ENCODE data around the gene ANKRD6.

ANKRD6 gene

GRCh38 chr6:89475101-89475500 lies 42.1 kb downstream of the ANKRD6 start:
- Mint-ChIP-seq H3K9me3 (no peaks in the 10 kb centered on the region), H3K27me3 (no peaks in the 10 kb centered on the region), H3K4me3 (no peak overlapping the region), H3K27ac (peak overlapping the region; percentile 59), H3K4me1 (ENCODE audit: low read depth) (peaks cover 27% of the 10 kb centered on the region), H3K36me3 (ENCODE audit: low read depth) (peaks cover 3% of the 10 kb centered on the region)

DNA sequence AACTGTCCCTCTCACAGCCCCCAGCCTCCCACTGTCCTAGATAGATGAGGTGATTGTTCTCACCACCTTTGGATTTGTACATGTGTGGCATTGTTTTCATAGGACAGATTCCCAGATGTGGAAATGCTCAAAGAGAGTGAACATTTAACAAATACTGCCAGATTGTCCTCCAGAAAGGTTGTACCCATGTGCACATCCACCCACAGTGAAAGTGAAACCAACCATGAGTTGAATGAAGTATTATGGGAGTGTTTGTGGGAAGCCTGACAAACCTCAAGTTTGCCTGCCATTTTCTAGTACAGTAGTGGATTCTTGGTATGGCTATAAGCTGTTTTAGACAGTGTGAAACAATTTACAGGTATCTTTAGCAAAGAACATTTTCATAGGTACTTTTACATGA lies 42.7 kb downstream of the ANKRD6 start:
- H3K36me3 Mint-ChIP-seq (ENCODE audit: low read depth): peaks cover 3% of the 10 kb centered on the region
- H3K27ac Mint-ChIP-seq: peak overlapping the region; percentile 59
- no peak overlapping the region for H3K4me3 Mint-ChIP-seq
- no peaks in the 10 kb centered on the region for H3K27me3 Mint-ChIP-seq
- H3K4me1 Mint-ChIP-seq (ENCODE audit: low read depth): peaks cover 27% of the 10 kb centered on the region
- H3K9me3 Mint-ChIP-seq: no peaks in the 10 kb centered on the region

GRCh38 chr6:89479897-89480296 lies 46.9 kb downstream of the ANKRD6 start:
- Mint-ChIP-seq H3K27me3 (no peaks in the 10 kb centered on the region), H3K4me1 (ENCODE audit: low read depth) (peaks cover 14% of the 10 kb centered on the region), H3K9me3 (no peaks in the 10 kb centered on the region), H3K4me3 (no peak overlapping the region), H3K27ac (no peak overlapping the region), H3K36me3 (ENCODE audit: low read depth) (peaks cover 3% of the 10 kb centered on the region)

DNA sequence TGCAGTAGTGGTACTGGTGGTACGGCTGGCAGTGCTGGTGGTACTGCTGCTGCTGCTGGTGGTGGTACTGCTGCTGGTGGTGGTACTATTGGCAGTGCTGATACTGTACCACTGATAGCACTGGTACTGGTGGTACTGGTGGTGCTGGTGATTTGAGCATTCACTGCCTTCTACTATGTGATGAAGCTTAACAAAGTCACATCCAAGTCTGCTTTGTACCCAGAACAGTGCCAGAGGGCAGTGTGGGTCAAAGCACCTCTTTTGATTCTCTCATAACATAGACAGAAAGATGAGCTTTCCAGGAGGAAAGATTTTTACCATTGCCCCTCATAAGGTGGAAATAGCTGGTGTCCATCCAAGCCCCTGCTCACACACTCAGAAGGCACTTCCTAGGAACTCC lies 48.7 kb downstream of the ANKRD6 start:
- Mint-ChIP-seq H3K9me3 (no peaks in the 10 kb centered on the region), H3K27me3 (no peaks in the 10 kb centered on the region), H3K4me1 (ENCODE audit: low read depth) (no peaks in the 10 kb centered on the region), H3K4me3 (no peak overlapping the region), H3K27ac (no peak overlapping the region), H3K36me3 (ENCODE audit: low read depth) (no peaks in the 10 kb centered on the region)

- Mint-ChIP-seq H3K27me3 (no peaks in the 10 kb centered on the region), H3K4me3 (no peak overlapping the region), H3K9me3 (no peaks in the 10 kb centered on the region), H3K4me1 (ENCODE audit: low read depth) (no peaks in the 10 kb centered on the region), H3K27ac (no peak overlapping the region), H3K36me3 (ENCODE audit: low read depth) (no peaks in the 10 kb centered on the region)
These were observed 49.2 kb downstream of the ANKRD6 start for GRCh38 chr6:89482126-89482525.

GRCh38 chr6:89483111-89483720 lies 50.3 kb downstream of the ANKRD6 start:
- Mint-ChIP-seq H3K4me3 (no peak overlapping the region), H3K36me3 (ENCODE audit: low read depth) (no peaks in the 10 kb centered on the region), H3K27ac (no peak overlapping the region), H3K27me3 (no peaks in the 10 kb centered on the region), H3K9me3 (no peaks in the 10 kb centered on the region), H3K4me1 (ENCODE audit: low read depth) (no peaks in the 10 kb centered on the region)

DNA sequence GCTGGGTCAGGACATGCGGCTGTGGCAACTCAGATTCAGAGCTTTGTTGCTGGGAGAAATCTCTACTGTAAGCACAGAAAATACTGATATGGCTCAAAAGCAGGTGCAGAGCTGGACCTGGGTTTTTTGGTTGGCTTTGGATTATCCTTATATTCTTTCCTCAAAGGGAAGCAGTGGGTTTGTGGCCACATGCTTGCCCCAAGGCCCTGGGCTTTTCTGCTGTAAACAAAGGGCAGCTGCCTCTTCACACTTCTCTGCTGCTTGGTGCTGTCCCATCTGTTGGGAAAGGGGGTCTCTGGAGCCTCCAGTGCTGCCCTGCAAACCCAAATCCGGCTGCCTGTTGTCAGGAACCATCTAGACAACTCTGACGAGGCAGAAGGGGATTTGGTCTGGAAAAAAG lies 52.4 kb downstream of the ANKRD6 start:
- no peaks in the 10 kb centered on the region for H3K36me3 Mint-ChIP-seq (ENCODE audit: low read depth)
- H3K27me3 Mint-ChIP-seq: no peaks in the 10 kb centered on the region
- H3K4me3 Mint-ChIP-seq: no peak overlapping the region
- H3K27ac Mint-ChIP-seq: no peak overlapping the region
- H3K9me3 Mint-ChIP-seq: no peaks in the 10 kb centered on the region
- no peaks in the 10 kb centered on the region for H3K4me1 Mint-ChIP-seq (ENCODE audit: low read depth)

- Mint-ChIP-seq H3K4me1 (ENCODE audit: low read depth) (no peaks in the 10 kb centered on the region), H3K36me3 (ENCODE audit: low read depth) (no peaks in the 10 kb centered on the region), H3K27me3 (no peaks in the 10 kb centered on the region), H3K9me3 (no peaks in the 10 kb centered on the region), H3K4me3 (no peak overlapping the region), H3K27ac (no peak overlapping the region)
These were observed 54.9 kb downstream of the ANKRD6 start for GRCh38 chr6:89487864-89488263.

- no peak overlapping the region for H3K27ac Mint-ChIP-seq
- H3K36me3 Mint-ChIP-seq (ENCODE audit: low read depth): no peaks in the 10 kb centered on the region
These were observed 55.5 kb downstream of the ANKRD6 start for GRCh38 chr6:89488438-89488837.

GRCh38 chr6:89489078-89489477 lies 56.1 kb downstream of the ANKRD6 start:
- H3K27ac Mint-ChIP-seq: no peak overlapping the region
- no peaks in the 10 kb centered on the region for H3K4me1 Mint-ChIP-seq (ENCODE audit: low read depth)
- H3K36me3 Mint-ChIP-seq (ENCODE audit: low read depth): no peaks in the 10 kb centered on the region
- H3K9me3 Mint-ChIP-seq: no peaks in the 10 kb centered on the region
- H3K27me3 Mint-ChIP-seq: no peaks in the 10 kb centered on the region
- no peak overlapping the region for H3K4me3 Mint-ChIP-seq

More at GRCh38 chr6:89488438-89488837, 55.5 kb downstream of the ANKRD6 start:
- H3K4me3 Mint-ChIP-seq: no peak overlapping the region
- no peaks in the 10 kb centered on the region for H3K9me3 Mint-ChIP-seq
- no peaks in the 10 kb centered on the region for H3K4me1 Mint-ChIP-seq (ENCODE audit: low read depth)
- no peaks in the 10 kb centered on the region for H3K27me3 Mint-ChIP-seq

DNA sequence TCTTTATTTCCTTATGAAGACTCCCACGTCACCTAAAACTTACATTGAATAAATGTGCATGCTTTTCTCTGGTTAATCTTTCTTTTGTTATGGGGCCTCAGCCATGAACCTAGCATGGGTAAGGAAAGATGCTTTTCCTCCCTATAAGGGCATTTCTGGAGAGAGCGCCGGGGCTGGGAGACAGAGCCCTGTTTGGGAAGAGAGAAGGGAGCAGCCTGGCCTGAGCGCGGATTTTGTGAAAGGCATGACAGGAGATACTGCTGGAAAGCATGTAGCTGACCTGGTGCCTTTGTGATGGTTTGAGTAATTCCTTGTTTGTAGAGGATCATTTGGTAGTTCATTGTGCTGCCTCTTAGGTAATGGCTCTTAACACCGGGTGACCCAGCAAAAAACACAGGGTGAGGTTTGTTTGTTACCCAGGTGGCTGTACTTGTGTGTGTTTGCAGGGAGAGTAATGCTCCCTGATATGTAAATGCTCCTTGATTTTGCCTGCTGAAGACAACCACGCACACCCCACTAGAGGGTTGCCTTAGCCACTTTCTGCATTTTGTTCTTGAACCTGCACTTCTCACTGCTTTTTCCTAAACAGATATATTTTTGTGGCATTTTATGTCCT lies 59.2 kb downstream of the ANKRD6 start:
- no peak overlapping the region for H3K27ac Mint-ChIP-seq
- no peaks in the 10 kb centered on the region for H3K9me3 Mint-ChIP-seq
- H3K27me3 Mint-ChIP-seq: no peaks in the 10 kb centered on the region
- no peaks in the 10 kb centered on the region for H3K4me1 Mint-ChIP-seq (ENCODE audit: low read depth)
- H3K4me3 Mint-ChIP-seq: no peak overlapping the region
- H3K36me3 Mint-ChIP-seq (ENCODE audit: low read depth): no peaks in the 10 kb centered on the region

GRCh38 chr6:89494131-89494793 lies 61.3 kb downstream of the ANKRD6 start:
- Mint-ChIP-seq H3K9me3 (no peaks in the 10 kb centered on the region), H3K27me3 (no peaks in the 10 kb centered on the region), H3K36me3 (ENCODE audit: low read depth) (no peaks in the 10 kb centered on the region), H3K4me1 (ENCODE audit: low read depth) (no peaks in the 10 kb centered on the region), H3K27ac (no peak overlapping the region), H3K4me3 (no peak overlapping the region)

DNA sequence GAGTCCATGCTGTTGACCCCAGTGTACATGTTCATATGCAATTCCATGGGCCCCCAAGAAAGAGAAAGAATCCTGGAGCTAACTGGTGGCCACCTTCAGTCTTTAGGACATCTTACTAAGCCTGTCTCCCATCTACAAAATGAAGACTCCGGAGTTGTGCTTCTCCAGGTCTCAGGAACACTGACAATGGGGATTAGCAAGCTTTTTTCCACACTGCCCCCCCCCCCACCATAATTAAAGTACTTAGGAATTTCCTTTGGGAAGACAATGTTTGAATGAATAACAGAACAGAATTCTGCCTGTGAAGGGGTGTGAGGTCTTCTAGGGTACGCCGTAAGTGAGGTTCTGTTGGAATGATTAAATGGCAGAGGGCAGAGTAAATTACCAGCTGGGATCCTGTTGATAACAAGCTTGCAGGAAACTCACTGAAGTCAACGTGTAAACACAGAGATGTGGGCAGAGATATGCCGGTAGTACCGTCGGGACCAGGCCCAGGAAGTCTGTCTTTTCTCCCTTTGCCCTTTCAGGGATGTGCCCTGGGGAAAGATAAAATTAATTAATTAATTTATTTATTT lies 63.1 kb downstream of the ANKRD6 start:
- Mint-ChIP-seq H3K9me3 (no peaks in the 10 kb centered on the region), H3K27ac (no peak overlapping the region), H3K4me1 (ENCODE audit: low read depth) (no peaks in the 10 kb centered on the region), H3K36me3 (ENCODE audit: low read depth) (no peaks in the 10 kb centered on the region), H3K4me3 (no peak overlapping the region), H3K27me3 (no peaks in the 10 kb centered on the region)

DNA sequence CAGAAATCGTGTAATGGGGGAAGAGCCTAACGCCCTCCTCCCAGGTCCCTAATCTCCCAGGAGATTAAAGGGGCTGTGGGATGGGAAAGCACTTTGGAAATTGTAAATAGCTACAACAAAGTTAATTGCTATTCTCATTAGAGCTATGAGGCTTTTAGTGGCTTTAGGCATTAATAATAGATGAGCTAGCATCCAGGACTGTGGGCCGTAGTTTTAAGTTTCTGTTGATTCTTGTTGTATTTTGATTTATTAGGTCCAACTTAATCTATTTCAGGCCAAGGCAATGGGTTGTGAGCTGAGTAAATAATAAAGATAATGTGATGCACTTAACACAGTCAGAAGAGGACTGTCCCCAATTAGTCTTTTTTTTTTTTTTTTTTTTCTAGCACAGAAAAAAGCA lies 67.7 kb downstream of the ANKRD6 start:
- Mint-ChIP-seq H3K4me3 (no peak overlapping the region), H3K4me1 (ENCODE audit: low read depth) (no peaks in the 10 kb centered on the region), H3K9me3 (no peaks in the 10 kb centered on the region), H3K27ac (no peak overlapping the region), H3K36me3 (ENCODE audit: low read depth) (no peaks in the 10 kb centered on the region), H3K27me3 (no peaks in the 10 kb centered on the region)

DNA sequence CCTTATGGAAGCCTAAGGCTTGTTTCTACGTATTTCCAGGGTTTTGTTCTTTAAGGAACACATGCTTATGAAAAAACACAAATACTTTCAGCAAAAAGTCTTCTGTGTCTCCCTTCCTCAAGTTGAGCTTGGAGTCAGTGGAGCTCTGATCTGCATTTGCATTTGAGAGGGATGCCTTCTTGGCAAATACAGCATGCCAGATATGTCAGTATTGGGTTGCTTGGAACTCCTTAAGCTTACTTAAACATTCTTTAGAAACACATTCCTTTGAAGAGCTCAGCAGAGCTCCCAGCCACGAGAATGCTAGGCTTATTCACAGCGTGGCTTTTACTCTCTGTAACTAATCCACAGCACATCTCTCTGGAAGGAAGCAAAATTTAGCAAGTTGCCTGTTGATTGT lies 68.3 kb downstream of the ANKRD6 start:
- Mint-ChIP-seq H3K4me1 (ENCODE audit: low read depth) (no peaks in the 10 kb centered on the region), H3K4me3 (no peak overlapping the region), H3K27ac (no peak overlapping the region), H3K9me3 (no peaks in the 10 kb centered on the region), H3K36me3 (ENCODE audit: low read depth) (no peaks in the 10 kb centered on the region), H3K27me3 (no peaks in the 10 kb centered on the region)
